PC-3 (cell line): Measurements from ENCODE around the gene PLAAT3.

ENCODE experiments used
- EZH2 ChIP-seq: fragments of 300-600 bp; sonication (generic); IDR thresholded peaks from one replicate; pipeline ENCODE4 v1.6.1; 2017; ENCODE audit warnings: antibody characterized with exemption, mild to moderate bottlenecking, low read length; ENCODE audit not compliant: unreplicated experiment
- TF ChIP-seq, protein P1 (sequence below): fragments of 300-600 bp; sonication (generic); conservative IDR thresholded peaks from 2 replicates; pipeline ENCODE4 v1.5.1; 2017; ENCODE audit warnings: antibody characterized with exemption, low read depth, mild to moderate bottlenecking, low read length

DNA sequence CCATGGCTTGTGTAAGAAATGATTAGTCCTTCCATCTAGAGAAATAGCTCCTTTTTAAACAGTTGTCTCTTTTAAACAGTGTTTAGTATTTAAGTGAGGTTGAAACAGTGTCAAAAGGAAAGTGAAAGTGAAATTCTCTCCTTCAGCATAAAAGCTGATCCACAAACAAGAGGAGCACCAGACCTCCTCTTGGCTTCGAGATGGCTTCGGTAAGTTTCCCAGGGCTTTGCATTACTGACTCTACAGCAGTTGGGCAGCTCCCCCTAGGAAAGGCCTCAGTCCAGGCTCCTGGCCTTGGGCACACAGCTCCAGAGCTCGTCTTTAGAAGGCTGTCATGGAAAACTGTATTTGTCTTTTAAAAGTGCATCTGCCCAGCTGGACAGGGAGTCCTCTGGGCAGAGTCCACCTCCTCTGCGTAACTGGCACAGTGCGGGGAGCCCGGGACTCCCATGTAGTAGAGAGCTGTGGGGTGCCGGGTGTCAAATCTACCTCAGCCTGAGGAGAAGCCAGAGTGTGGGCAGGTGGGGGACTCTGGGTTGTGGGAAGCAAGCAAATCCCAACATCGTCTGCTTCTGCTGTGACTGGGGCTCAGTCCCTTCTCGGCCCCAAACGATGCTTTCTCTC is 77.5 kb downstream of the PLAAT3 start, which contains the start of gene PLAAT4:
- TF ChIP-seq EZH2, result no peak
- TF ChIP-seq, protein P1, sequence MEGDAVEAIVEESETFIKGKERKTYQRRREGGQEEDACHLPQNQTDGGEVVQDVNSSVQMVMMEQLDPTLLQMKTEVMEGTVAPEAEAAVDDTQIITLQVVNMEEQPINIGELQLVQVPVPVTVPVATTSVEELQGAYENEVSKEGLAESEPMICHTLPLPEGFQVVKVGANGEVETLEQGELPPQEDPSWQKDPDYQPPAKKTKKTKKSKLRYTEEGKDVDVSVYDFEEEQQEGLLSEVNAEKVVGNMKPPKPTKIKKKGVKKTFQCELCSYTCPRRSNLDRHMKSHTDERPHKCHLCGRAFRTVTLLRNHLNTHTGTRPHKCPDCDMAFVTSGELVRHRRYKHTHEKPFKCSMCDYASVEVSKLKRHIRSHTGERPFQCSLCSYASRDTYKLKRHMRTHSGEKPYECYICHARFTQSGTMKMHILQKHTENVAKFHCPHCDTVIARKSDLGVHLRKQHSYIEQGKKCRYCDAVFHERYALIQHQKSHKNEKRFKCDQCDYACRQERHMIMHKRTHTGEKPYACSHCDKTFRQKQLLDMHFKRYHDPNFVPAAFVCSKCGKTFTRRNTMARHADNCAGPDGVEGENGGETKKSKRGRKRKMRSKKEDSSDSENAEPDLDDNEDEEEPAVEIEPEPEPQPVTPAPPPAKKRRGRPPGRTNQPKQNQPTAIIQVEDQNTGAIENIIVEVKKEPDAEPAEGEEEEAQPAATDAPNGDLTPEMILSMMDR, result no peak
